NCI-H1694 (cell line): ENCODE results near the gene PHF20.
"Not testable (repeated sequence)": the region's sequence is repeated elsewhere in the genome, so short reads cannot be mapped to it uniquely, and the experiment has no call there.

Source experiments
- DNase-seq: peaks from one replicate; lab custom pipeline; 2025; lab: John Stamatoyannopoulos, UW

The PHF20 gene

GRCh38 chr20:35934050-35934449 lies 162.2 kb downstream of the PHF20 start:
- no peak for DNase-seq

GRCh38 chr20:35939264-35939663 lies 167.4 kb downstream of the PHF20 start:
- DNase-seq = no peak

- no peak for DNase-seq
These were observed 169.8 kb downstream of the PHF20 start for GRCh38 chr20:35941620-35942019.

- no peak for DNase-seq
These were observed 170.4 kb downstream of the PHF20 start for GRCh38 chr20:35942243-35942642.

- DNase-seq = no peak
These were observed 175.7 kb downstream of the PHF20 start for GRCh38 chr20:35947489-35947888.

- no peak for DNase-seq
These were observed 176.1 kb downstream of the PHF20 start for GRCh38 chr20:35947907-35948306.

- DNase-seq = no peak
These were observed 178.3 kb downstream of the PHF20 start for GRCh38 chr20:35950093-35950492.

GRCh38 chr20:35952080-35952479 lies 180.3 kb downstream of the PHF20 start:
- DNase-seq = not testable (repeated sequence)

- DNase-seq = no peak
These were observed 180.9 kb downstream of the PHF20 start for GRCh38 chr20:35952480-35953386.

- no peak for DNase-seq
These were observed 181.8 kb downstream of the PHF20 start for GRCh38 chr20:35953387-35954199.

- peak; percentile 89 for DNase-seq
These were observed 182.5 kb downstream of the PHF20 start, which contains the start of gene SCAND1 for GRCh38 chr20:35954200-35954906. TSS of gene SCAND1 (minus strand) at chr20:35954502. CDS start at chr20:35954284, 218 bp downstream.

GRCh38 chr20:35954907-35955251 lies 183.1 kb downstream of the PHF20 start:
- DNase-seq = no peak

- DNase-seq = no peak
These were observed 184.8 kb downstream of the PHF20 start for GRCh38 chr20:35956616-35957015.

- DNase-seq = not testable (repeated sequence)
These were observed 187.5 kb downstream of the PHF20 start for GRCh38 chr20:35959291-35959690.

- no peak for DNase-seq
These were observed 192.1 kb downstream of the PHF20 start for GRCh38 chr20:35963878-35964277.

GRCh38 chr20:35967979-35968640 lies 196.3 kb downstream of the PHF20 start, which contains the start of gene CNBD2:
TSS of gene CNBD2 (plus strand) at chr20:35968590. CDS start at chr20:35968763, 173 bp downstream.
- no peak for DNase-seq

GRCh38 chr20:35968930-35969329 lies 197.1 kb downstream of the PHF20 start:
- no peak for DNase-seq

- no peak for DNase-seq
These were observed 200.2 kb downstream of the PHF20 start for GRCh38 chr20:35971981-35972380.

- DNase-seq = peak; percentile 87
These were observed 200.6 kb downstream of the PHF20 start for GRCh38 chr20:35972462-35972861.

GRCh38 chr20:35974256-35974655 lies 202.4 kb downstream of the PHF20 start:
- no peak for DNase-seq

GRCh38 chr20:35975576-35976373 lies 204.0 kb downstream of the PHF20 start:
- no peak for DNase-seq
